Measurements from ENCODE around the gene DPEP3. TPM values are rescaled to one million over a fixed set of nuclear protein-coding genes. Genes with fewer than 3 reads are reported as not detected.

Gene DPEP3
- total and polyA plus RNA-seq, 10 of the 15 experiments (the other 5 are each of a cell fraction or from before 2014, with no cell fraction given) = not detected

DNA sequence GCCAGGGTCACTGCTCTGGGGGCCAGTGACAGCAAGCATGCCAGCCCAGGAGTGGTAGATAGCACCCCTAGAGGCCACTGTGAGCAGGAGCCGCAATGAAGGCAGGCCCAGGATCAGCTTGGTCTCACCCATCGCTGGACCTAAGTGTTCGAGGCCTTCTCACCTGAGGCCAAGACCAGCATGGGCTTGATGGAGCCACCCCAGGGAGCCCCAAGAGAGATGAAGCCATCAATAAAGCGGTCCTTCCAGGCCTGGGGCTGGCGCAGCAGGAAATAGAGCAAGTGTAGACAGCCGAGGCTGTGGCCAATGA is 38.1 kb downstream of the DPEP3 start (continued):
- no peak for TF ChIP-seq TCF3 (IDR thresholded peaks at IDR 0.05; ENCODE audit: borderline replicate concordance, insufficient read depth, low read depth, low read length)
- TF ChIP-seq SMC3 (IDR thresholded peaks at IDR 0.05; ENCODE audit: borderline replicate concordance, low read length) = peak; percentile 35; the same call in 1 of the 2 replicates
- no peak for TF ChIP-seq RUNX3 (IDR thresholded peaks at IDR 0.05; ENCODE audit: low read length)
- TF ChIP-seq IRF5 (IDR thresholded peaks at IDR 0.05; ENCODE audit: borderline replicate concordance) = no peak
- TF ChIP-seq ZBED1 (IDR thresholded peaks at IDR 0.05; ENCODE audit: borderline replicate concordance) = no peak
- TF ChIP-seq MTA2 (IDR thresholded peaks at IDR 0.05; ENCODE audit: low read depth) = no peak
- peak; percentile 56 for TF ChIP-seq RAD21 (IDR thresholded peaks at IDR 0.05; ENCODE audit: insufficient read depth, low read depth, low read length)
- TF ChIP-seq MTA3 (IDR thresholded peaks at IDR 0.05; ENCODE audit: borderline replicate concordance, low read length) = no peak
- no peak for TF ChIP-seq NRF1 (conservative IDR thresholded peaks at IDR 0.05; ENCODE audit: low read depth, low read length)

DNA sequence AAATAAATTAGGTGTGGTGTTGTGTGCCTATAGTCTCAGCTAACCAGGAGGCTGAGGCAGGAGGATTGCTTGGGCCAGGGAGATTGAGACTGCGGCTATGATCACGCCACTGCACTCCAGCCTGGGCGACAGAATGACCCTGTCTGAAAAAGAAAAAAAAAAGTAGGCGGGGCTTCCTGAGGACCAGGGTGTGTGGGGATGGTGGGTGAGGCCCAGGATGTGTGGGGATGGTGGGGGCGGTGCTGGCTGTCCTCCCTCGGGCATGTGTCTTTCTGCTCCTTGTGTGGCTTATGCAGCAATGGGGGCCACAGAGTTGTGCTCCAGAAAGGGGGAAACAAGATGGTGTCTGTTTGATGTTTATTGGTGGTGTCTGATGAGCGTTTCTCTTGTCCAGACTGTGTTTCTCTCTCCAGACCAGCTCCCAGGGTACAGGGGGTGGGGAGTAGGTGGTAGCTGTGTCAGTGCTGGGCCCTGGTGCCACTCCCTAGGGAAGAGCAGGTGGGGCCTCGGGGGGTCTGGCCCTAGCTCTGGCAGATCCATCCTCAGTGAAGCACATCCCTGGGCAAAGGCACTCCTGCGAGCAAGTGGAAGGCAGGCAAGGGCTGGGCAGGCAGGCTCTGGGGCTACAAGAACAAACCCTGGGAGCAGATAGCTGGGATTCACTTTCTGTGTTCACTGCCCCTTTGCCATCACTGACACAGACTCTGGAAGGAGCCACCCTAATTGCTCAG is 38.7 kb downstream of the DPEP3 start:
- DNase-seq (ENCODE audit: low read depth, low spot score) = no peak
- POLR2A ChIA-PET = no interaction called here
- H3K4me3 ChIP-seq = no peak overlapping the region
- SMC1A ChIA-PET (ENCODE audit: uncharacterized antibody, unreplicated experiment) = interaction anchor here (0.9 to 1.0 kb wide), 2 partner anchors 23 to 424 kb away, joined by 3 to 4 read pairs; no protein-coding TSS in a partner anchor
- TF ChIP-seq HDAC6 (IDR thresholded peaks at IDR 0.05; ENCODE audit: unreplicated experiment) = no peak
- TF ChIP-seq SMAD5 (IDR thresholded peaks at IDR 0.05; ENCODE audit: low read depth) = 0 out of 2 replicates have a peak, but pooled peaks have one; percentile 20
- peaks cover 11% of the 10 kb centered on the region for H3K79me2 ChIP-seq (ENCODE audit: control insufficient read depth, insufficient read depth, low read length)
- peaks cover 0 to 11% of the 10 kb centered on the region in 2 experiments; a peak in 2 of 4 replicates for H3K36me3 ChIP-seq (ENCODE audit: control insufficient read depth in 2 of 2, insufficient read depth in 2 of 2, low read length in 1 of 2)
- H3K9ac ChIP-seq (ENCODE audit: control insufficient read depth, insufficient read depth, low read length) = no peak overlapping the region
- intact Hi-C loops (cut with micrococcal nuclease; ENCODE audit: unreplicated experiment) (no loop called here), in situ Hi-C loops (cut with MboI) (no loop called here)
- H3K27me3 ChIP-seq (replicated peaks in 1 of 2; ENCODE audit: control insufficient read depth in 2 of 2, insufficient read depth in 2 of 2, low read length in 1 of 2) = no peaks in the 10 kb centered on the region
- CTCF ChIA-PET = interaction anchor here (0.7 to 2.5 kb wide), 14 partner anchors 11 to 397 kb away, joined by 3 to 9 read pairs (median 4); partner anchors contain the start of gene NUTF2
- no peak for FAIRE-seq
- no TSS peak for BruUV-seq (replicated peaks)
- ATAC-seq = peak; percentile 7; the same call in 2 of the 3 replicates
- H2AFZ ChIP-seq (ENCODE audit: control insufficient read depth, low read depth, low read length) = no peak overlapping the region
- H3K4me2 ChIP-seq (ENCODE audit: control insufficient read depth, insufficient read depth) = no peak overlapping the region
- peaks cover 7% of the 10 kb centered on the region for H3K4me1 ChIP-seq (ENCODE audit: control insufficient read depth, insufficient read depth, low read length)
- H4K20me1 ChIP-seq (ENCODE audit: control insufficient read depth, insufficient read depth) = no peaks in the 10 kb centered on the region
- no peaks in the 10 kb centered on the region for H3K9me3 ChIP-seq (replicated peaks; ENCODE audit: control insufficient read depth, insufficient read depth, low read length)
- no peak overlapping the region for H3K27ac ChIP-seq (ENCODE audit: control insufficient read depth, insufficient read depth)
- RAD21 ChIA-PET (ENCODE audit: unreplicated experiment) = interaction anchor here (1.1 kb wide), 1 partner anchor 80 kb away, joined by 3 read pairs; no protein-coding TSS in a partner anchor
- 50% methylated on average over 9 of the region's 9 CpGs for WGBS (ENCODE audit: insufficient coverage, insufficient replicate concordance, low lambda C conversion rate, missing lambda C conversion rate)

Measured in GM12878 (cell line).